HEK293 (cell line): ENCODE data around the gene SLC5A10.

Experiments
- CTCF ChIA-PET: fragments of 350-600 bp; formaldehyde crosslinking; extraction: SDS; loops from one replicate; lab custom pipeline; 2021; ENCODE audit warnings: antibody characterized with exemption; lab: Yijun Ruan, JAX
- POLR2A ChIA-PET: fragments of 300-600 bp; formaldehyde crosslinking; extraction: SDS; loops from one replicate; lab custom pipeline; 2020; ENCODE audit warnings: antibody characterized with exemption, inconsistent platforms; lab: Yijun Ruan, JAX
- H3K27ac ChIP-seq: fragments of 200-500 bp; sonication (Bioruptor generic); 2 replicates; pipeline ENCODE4 v1.5.1; 2014; ENCODE audit warnings: low read depth, low read length, control low read depth, inconsistent platforms; ENCODE audit errors: extremely low read depth
- H3K36me3 ChIP-seq, 2 experiments: fragments of 200-500 bp in 1 of 2; sonication (Bioruptor generic) in 1 of 2; 1 replicate in 1 of 2; 2 replicates in 1 of 2; pipeline ENCODE4 v1.5.1; 2014 to 2017; ENCODE audit warnings: inconsistent platforms in 2 of 2, low read length in 2 of 2; ENCODE audit not compliant: control insufficient read depth in 2 of 2, insufficient read depth in 1 of 2
- H3K4me1 ChIP-seq: fragments of 200-500 bp; sonication (Bioruptor generic); 2 replicates; pipeline ENCODE4 v1.5.1; 2014; ENCODE audit warnings: mild to moderate bottlenecking, low read length, inconsistent platforms; ENCODE audit not compliant: control insufficient read depth, insufficient read depth
- H3K4me3 ChIP-seq: 2 replicates; pipeline ENCODE4 v1.5.1; 2011; ENCODE audit warnings: low read depth, mild to moderate bottlenecking, control low read depth, low read length, moderate library complexity
- H3K9me3 ChIP-seq: fragments of 200-500 bp; sonication (Bioruptor generic); 2 replicates; pipeline ENCODE4 v1.5.1; 2014; ENCODE audit warnings: low read depth, low read length, inconsistent platforms; ENCODE audit not compliant: control insufficient read depth, insufficient read depth
- EGR2 ChIP-seq: fragments of 450-650 bp; formaldehyde crosslinking; IDR thresholded peaks from 2 replicates; pipeline ENCODE4 v1.5.1; 2016; ENCODE audit warnings: low read depth, missing biosample characterization, missing genetic modification characterization
- GLIS1 ChIP-seq: fragments of 450-650 bp; formaldehyde crosslinking; IDR thresholded peaks from 2 replicates; pipeline ENCODE4 v1.5.1; 2016; ENCODE audit warnings: missing biosample characterization, missing genetic modification characterization
- GLIS2 ChIP-seq: fragments of 450-650 bp; formaldehyde crosslinking; IDR thresholded peaks from 2 replicates; pipeline ENCODE4 v1.5.1; 2016; ENCODE audit warnings: missing biosample characterization, missing genetic modification characterization
- KLF1 ChIP-seq: fragments of 450-650 bp; formaldehyde crosslinking; IDR thresholded peaks from 2 replicates; pipeline ENCODE4 v1.5.1; 2016; ENCODE audit warnings: missing biosample characterization, missing genetic modification characterization
- YY1 ChIP-seq: fragments of 450-650 bp; formaldehyde crosslinking; IDR thresholded peaks from 2 replicates; pipeline ENCODE4 v1.5.1; 2018; ENCODE audit warnings: missing biosample characterization, missing genetic modification characterization
- ZFHX2 ChIP-seq: fragments of 450-650 bp; formaldehyde crosslinking; conservative IDR thresholded peaks from 2 replicates; pipeline ENCODE4 v1.5.1; 2016; ENCODE audit warnings: missing biosample characterization, missing genetic modification characterization
- ZFP41 ChIP-seq: fragments of 450-650 bp; formaldehyde crosslinking; IDR thresholded peaks from 2 replicates; pipeline ENCODE4 v1.5.1; 2016; ENCODE audit warnings: missing biosample characterization, missing genetic modification characterization, borderline replicate concordance
- ZIC2 ChIP-seq: fragments of 450-650 bp; formaldehyde crosslinking; IDR thresholded peaks from 2 replicates; pipeline ENCODE4 v1.5.1; 2016; ENCODE audit warnings: missing biosample characterization, missing genetic modification characterization
- ZNF157 ChIP-seq: fragments of 450-650 bp; formaldehyde crosslinking; IDR thresholded peaks from 2 replicates; pipeline ENCODE4 v1.5.1; 2016; ENCODE audit warnings: missing biosample characterization, missing genetic modification characterization
- ZNF341 ChIP-seq: fragments of 450-650 bp; formaldehyde crosslinking; IDR thresholded peaks from 2 replicates; pipeline ENCODE4; 2016; ENCODE audit warnings: low read depth, missing biosample characterization, missing genetic modification characterization
- ZNF398 ChIP-seq: fragments of 450-650 bp; formaldehyde crosslinking; IDR thresholded peaks from 2 replicates; pipeline ENCODE4 v1.5.1; 2017; ENCODE audit warnings: missing biosample characterization, missing genetic modification characterization
- ZNF423 ChIP-seq: fragments of 450-650 bp; formaldehyde crosslinking; IDR thresholded peaks from 2 replicates; pipeline ENCODE4 v1.5.1; 2016; ENCODE audit warnings: missing biosample characterization, missing genetic modification characterization
- ZNF654 ChIP-seq: fragments of 450-650 bp; formaldehyde crosslinking; IDR thresholded peaks from 2 replicates; pipeline ENCODE4 v1.5.1; 2016; ENCODE audit warnings: low read depth, missing biosample characterization, missing genetic modification characterization
- ZNF707 ChIP-seq: fragments of 450-650 bp; formaldehyde crosslinking; IDR thresholded peaks from 2 replicates; pipeline ENCODE4 v1.5.1; 2016; ENCODE audit warnings: missing biosample characterization, missing genetic modification characterization
- TF ChIP-seq, protein P1 (sequence below): fragments of 450-650 bp; formaldehyde crosslinking; IDR thresholded peaks from 2 replicates; pipeline ENCODE4 v1.5.1; 2016; ENCODE audit warnings: missing biosample characterization, missing genetic modification characterization
- TF ChIP-seq, protein P2 (sequence below): fragments of 450-650 bp; IDR thresholded peaks from 2 replicates; pipeline ENCODE4 v1.5.1; 2018; ENCODE audit warnings: missing biosample characterization, missing genetic modification characterization
- TF ChIP-seq, protein P3 (sequence below): fragments of 450-650 bp; formaldehyde crosslinking; IDR thresholded peaks from 2 replicates; pipeline ENCODE4 v1.5.1; 2016; ENCODE audit warnings: missing biosample characterization, missing genetic modification characterization, borderline replicate concordance

The SLC5A10 gene

GRCh38 chr17:19017804-19018599 is 66.0 kb downstream of the SLC5A10 start:
- Histone ChIP-seq H3K4me1 (no peaks in the 10 kb centered on the region), H3K4me3 (no peak overlapping the region), H3K9me3 (no peaks in the 10 kb centered on the region), H3K36me3 (no peaks in the 10 kb centered on the region), H3K27ac (no peak overlapping the region)
- TF ChIP-seq, protein P1, sequence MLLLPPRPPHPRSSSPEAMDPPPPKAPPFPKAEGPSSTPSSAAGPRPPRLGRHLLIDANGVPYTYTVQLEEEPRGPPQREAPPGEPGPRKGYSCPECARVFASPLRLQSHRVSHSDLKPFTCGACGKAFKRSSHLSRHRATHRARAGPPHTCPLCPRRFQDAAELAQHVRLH (tag by site-specific recombination): no peak
- TF ChIP-seq GLIS1 (tag by site-specific recombination) (no peak), KLF1 (peak; percentile 94), ZFP41 (tag by site-specific recombination) (no peak), YY1 (tag by site-specific recombination) (no peak), ZNF341 (tag by site-specific recombination) (no peak)
- TF ChIP-seq, protein P2, sequence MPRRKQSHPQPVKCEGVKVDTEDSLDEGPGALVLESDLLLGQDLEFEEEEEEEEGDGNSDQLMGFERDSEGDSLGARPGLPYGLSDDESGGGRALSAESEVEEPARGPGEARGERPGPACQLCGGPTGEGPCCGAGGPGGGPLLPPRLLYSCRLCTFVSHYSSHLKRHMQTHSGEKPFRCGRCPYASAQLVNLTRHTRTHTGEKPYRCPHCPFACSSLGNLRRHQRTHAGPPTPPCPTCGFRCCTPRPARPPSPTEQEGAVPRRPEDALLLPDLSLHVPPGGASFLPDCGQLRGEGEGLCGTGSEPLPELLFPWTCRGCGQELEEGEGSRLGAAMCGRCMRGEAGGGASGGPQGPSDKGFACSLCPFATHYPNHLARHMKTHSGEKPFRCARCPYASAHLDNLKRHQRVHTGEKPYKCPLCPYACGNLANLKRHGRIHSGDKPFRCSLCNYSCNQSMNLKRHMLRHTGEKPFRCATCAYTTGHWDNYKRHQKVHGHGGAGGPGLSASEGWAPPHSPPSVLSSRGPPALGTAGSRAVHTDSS (tag by site-specific recombination): no peak
- ChIA-PET CTCF (interaction anchor here (0.7 kb wide), 1 partner anchor 390 kb away, joined by 3 read pairs; no protein-coding TSS in a partner anchor), POLR2A (interaction anchor here (2.2 kb wide), 1 partner anchor 14 kb away, joined by 7 read pairs; the partner anchor contains the start of gene FAM83G)

GRCh38 chr17:19018600-19018950 is 66.6 kb downstream of the SLC5A10 start:
- Histone ChIP-seq H3K9me3 (no peaks in the 10 kb centered on the region), H3K36me3 (no peaks in the 10 kb centered on the region), H3K4me1 (no peaks in the 10 kb centered on the region), H3K4me3 (no peak overlapping the region), H3K27ac (no peak overlapping the region)
- ChIA-PET CTCF (no interaction called here), POLR2A (interaction anchor here (2.2 kb wide), 1 partner anchor 14 kb away, joined by 7 read pairs; the partner anchor contains the start of gene FAM83G)
- TF ChIP-seq ZIC2 (tag by site-specific recombination): 0 out of 2 replicates have a peak, but pooled peaks have one; percentile 25
- TF ChIP-seq ZNF654: no peak
- no peak for TF ChIP-seq ZNF707

GRCh38 chr17:19019041-19019941 is 67.3 kb downstream of the SLC5A10 start:
- H3K9me3 ChIP-seq: no peaks in the 10 kb centered on the region
- ChIA-PET POLR2A (interaction anchor here (2.2 kb wide), 1 partner anchor 15 kb away, joined by 7 read pairs; the partner anchor contains the start of gene FAM83G), CTCF (interaction anchor here (1.5 kb wide), 1 partner anchor 393 kb away, joined by 3 read pairs; no protein-coding TSS in a partner anchor)
- no peak overlapping the region for H3K27ac ChIP-seq
- H3K36me3 ChIP-seq: no peaks in the 10 kb centered on the region
- H3K4me1 ChIP-seq: no peaks in the 10 kb centered on the region
- no peak overlapping the region for H3K4me3 ChIP-seq
- peak; percentile 77 for TF ChIP-seq ZIC2 (tag by site-specific recombination)
- no peak for TF ChIP-seq ZNF157 (tag by site-specific recombination)
- peak; percentile 79 for TF ChIP-seq KLF1
- peak; percentile 56 for TF ChIP-seq GLIS1 (tag by site-specific recombination)
- peak; percentile 44; the same call in 1 of the 2 replicates for TF ChIP-seq GLIS2
- peak; percentile 44; the same call in 1 of the 2 replicates for TF ChIP-seq ZNF423 (tag by site-specific recombination)
- TF ChIP-seq, protein P3, sequence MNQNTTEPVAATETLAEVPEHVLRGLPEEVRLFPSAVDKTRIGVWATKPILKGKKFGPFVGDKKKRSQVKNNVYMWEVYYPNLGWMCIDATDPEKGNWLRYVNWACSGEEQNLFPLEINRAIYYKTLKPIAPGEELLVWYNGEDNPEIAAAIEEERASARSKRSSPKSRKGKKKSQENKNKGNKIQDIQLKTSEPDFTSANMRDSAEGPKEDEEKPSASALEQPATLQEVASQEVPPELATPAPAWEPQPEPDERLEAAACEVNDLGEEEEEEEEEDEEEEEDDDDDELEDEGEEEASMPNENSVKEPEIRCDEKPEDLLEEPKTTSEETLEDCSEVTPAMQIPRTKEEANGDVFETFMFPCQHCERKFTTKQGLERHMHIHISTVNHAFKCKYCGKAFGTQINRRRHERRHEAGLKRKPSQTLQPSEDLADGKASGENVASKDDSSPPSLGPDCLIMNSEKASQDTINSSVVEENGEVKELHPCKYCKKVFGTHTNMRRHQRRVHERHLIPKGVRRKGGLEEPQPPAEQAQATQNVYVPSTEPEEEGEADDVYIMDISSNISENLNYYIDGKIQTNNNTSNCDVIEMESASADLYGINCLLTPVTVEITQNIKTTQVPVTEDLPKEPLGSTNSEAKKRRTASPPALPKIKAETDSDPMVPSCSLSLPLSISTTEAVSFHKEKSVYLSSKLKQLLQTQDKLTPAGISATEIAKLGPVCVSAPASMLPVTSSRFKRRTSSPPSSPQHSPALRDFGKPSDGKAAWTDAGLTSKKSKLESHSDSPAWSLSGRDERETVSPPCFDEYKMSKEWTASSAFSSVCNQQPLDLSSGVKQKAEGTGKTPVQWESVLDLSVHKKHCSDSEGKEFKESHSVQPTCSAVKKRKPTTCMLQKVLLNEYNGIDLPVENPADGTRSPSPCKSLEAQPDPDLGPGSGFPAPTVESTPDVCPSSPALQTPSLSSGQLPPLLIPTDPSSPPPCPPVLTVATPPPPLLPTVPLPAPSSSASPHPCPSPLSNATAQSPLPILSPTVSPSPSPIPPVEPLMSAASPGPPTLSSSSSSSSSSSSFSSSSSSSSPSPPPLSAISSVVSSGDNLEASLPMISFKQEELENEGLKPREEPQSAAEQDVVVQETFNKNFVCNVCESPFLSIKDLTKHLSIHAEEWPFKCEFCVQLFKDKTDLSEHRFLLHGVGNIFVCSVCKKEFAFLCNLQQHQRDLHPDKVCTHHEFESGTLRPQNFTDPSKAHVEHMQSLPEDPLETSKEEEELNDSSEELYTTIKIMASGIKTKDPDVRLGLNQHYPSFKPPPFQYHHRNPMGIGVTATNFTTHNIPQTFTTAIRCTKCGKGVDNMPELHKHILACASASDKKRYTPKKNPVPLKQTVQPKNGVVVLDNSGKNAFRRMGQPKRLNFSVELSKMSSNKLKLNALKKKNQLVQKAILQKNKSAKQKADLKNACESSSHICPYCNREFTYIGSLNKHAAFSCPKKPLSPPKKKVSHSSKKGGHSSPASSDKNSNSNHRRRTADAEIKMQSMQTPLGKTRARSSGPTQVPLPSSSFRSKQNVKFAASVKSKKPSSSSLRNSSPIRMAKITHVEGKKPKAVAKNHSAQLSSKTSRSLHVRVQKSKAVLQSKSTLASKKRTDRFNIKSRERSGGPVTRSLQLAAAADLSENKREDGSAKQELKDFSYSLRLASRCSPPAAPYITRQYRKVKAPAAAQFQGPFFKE (tag by site-specific recombination): no peak
- TF ChIP-seq ZNF398 (tag by site-specific recombination): peak; percentile 44; the same call in 1 of the 2 replicates
- TF ChIP-seq EGR2 (tag by site-specific recombination): peak; percentile 77
- peak; percentile 85 for TF ChIP-seq ZFHX2 (tag by site-specific recombination)
